Measurements from ENCODE around the gene SBK1. TPM values are rescaled to one million over a fixed set of nuclear protein-coding genes. Genes with fewer than 3 reads are reported as not detected.

SBK1 gene
- total RNA-seq, 6 experiments from 2014 or later: 0.04 to 0.12 (median 0.07) TPM

DNA sequence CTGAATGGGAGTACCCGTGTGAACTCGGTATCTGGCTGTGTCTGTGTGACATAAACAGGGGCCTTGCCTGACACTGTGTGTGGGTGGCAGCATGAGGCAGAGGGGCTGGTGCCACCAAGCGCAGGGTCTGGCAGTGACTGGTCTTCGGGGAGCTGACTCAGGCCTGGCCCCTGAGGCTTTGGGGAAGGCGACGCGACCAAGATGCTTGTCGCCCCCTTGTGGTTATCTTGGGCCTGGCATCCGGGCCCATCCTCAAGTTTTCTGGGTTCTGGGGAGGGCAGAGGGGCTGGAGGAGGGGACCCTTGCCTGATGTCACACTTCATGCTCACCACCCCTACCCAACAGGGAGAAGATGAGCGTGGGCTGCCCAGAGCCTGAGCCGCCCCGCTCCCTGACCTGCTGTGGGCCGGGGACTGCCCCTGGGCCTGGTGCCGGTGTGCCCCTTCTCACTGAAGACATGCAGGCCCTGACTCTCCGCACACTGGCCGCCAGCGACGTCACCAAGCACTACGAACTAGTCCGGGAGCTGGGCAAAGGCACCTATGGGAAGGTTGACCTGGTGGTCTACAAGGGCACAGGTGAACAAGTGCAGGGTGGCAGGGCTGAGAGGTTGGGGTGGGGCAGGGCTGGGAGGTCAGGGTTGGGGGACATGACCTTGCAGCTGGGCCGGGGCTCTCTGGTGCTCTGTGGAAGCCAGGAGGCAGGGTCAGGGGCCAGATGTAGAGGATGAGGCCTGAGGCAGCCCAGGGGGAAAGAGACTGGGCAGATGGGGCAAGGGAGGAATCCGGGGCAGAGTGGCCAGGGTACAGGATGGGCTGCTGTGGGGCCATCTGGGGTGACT, 24.9 kb downstream of the SBK1 start:
- TF ChIP-seq CTCF (IDR thresholded peaks at IDR 0.05) (peak; percentile 82 to 95 (median 91)), POLR2A (IDR thresholded peaks at IDR 0.05) (no peak)
- no peak overlapping the region for H3K4me3 ChIP-seq
- no peaks in the 10 kb centered on the region for H3K36me3 ChIP-seq
- DNase-seq (peak in 2 of 3 donors; percentile 63 to 64), ATAC-seq (peak; percentile 66 to 87 (median 85))
- no peaks in the 10 kb centered on the region for H3K4me1 ChIP-seq
- H3K27ac ChIP-seq: no peak overlapping the region
- 54% methylated on average over 9 of the region's 22 CpGs for WGBS (ENCODE audit: insufficient coverage, low coverage, low lambda C conversion rate, missing lambda C conversion rate)
- intact Hi-C loops (cut with DNase I): loop anchor here (2.0 to 5.0 kb wide), 2 partner anchors 38 to 40 kb away; no protein-coding TSS in a partner anchor
- no peaks in the 10 kb centered on the region for H3K9me3 ChIP-seq
- no peaks in the 10 kb centered on the region for H3K27me3 ChIP-seq

DNA sequence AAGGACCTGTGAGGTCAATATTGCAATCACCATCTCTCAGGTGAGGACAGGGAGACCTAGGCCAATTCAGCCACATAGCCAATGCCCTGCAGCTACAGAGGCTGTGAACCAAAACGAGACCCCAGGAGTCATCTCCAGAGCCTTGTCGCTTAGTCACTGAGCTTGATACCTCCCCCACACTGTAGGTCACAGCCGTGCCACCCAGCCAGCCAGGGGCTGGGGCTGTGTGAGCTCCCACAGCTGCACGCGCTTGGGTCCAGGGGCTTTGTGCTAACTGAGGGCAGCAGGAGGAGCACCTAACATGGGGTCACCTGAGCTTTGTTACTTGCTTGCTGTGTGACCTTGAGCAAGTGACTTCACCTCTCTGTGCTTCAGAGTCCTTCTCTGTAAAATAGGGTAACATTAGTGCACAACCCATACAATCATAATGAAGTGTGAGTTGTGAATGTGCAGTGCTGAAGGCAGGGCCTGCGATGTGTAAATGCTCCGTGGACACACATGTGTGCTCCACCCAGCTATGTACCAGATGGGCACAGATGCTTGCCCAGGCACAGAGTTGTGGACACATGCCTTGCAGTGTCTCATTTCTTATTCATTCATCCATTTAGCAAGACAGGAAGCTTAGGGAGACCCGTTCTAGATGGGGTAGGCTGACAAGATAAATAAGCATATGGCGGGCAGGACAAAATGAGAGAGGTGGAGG, 25.9 kb downstream of the SBK1 start:
- DNase-seq (peak in 1 of 3 donors; percentile 30), ATAC-seq (no peak)
- TF ChIP-seq POLR2A (IDR thresholded peaks at IDR 0.05) (no peak), CTCF (IDR thresholded peaks at IDR 0.05) (no peak)
- Histone ChIP-seq H3K9me3 (no peaks in the 10 kb centered on the region), H3K27ac (no peak overlapping the region), H3K36me3 (no peaks in the 10 kb centered on the region), H3K4me3 (no peak overlapping the region), H3K4me1 (no peaks in the 10 kb centered on the region), H3K27me3 (no peaks in the 10 kb centered on the region)
- intact Hi-C loops (cut with DNase I): loop anchor here in 1 of 2 donors (5.0 kb wide), 1 partner anchor 41 kb away; no protein-coding TSS in a partner anchor
- WGBS (ENCODE audit: insufficient coverage, low coverage, low lambda C conversion rate, missing lambda C conversion rate): 82% methylated on average over 4 of the region's 9 CpGs

DNA sequence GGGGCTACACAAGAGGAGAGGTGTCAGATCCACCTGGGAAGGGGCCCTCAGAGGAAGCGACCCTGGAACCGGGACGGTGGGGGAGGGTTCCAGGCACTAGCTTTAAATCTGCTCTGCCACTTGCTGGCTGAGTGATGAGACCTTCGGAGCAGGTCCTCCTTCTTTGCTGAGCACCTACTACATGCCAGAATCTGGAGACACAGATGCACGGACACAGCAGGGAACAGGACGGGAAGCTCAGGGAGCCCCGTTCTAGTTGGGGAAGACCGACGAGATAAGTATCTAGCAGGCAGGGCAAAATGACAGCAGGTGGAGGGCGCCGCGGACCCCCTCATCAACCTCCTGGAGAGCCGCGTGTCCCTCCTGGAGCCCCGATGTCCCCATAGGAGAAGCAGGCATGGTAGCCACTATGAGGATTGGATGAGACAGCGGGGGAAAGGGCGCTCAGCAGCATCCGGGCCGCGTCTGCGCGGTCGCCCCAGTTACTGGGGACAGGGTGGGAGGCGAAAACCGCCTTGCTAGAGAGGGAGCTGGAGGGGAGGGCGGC, 27.2 kb downstream of the SBK1 start:
- no peak overlapping the region for H3K4me3 ChIP-seq
- intact Hi-C loops (cut with DNase I): loop anchor here in 1 of 2 donors (5.0 kb wide), 1 partner anchor 42 kb away; no protein-coding TSS in a partner anchor
- TF ChIP-seq CTCF (IDR thresholded peaks at IDR 0.05): no peak
- no peak for TF ChIP-seq POLR2A (IDR thresholded peaks at IDR 0.05)
- H3K27me3 ChIP-seq: no peaks in the 10 kb centered on the region
- H3K9me3 ChIP-seq: no peaks in the 10 kb centered on the region
- WGBS (ENCODE audit: insufficient coverage, low coverage, low lambda C conversion rate, missing lambda C conversion rate): 70% methylated on average over 4 of the region's 26 CpGs
- no peaks in the 10 kb centered on the region for H3K36me3 ChIP-seq
- no peak for DNase-seq
- no peak for ATAC-seq
- no peaks in the 10 kb centered on the region for H3K4me1 ChIP-seq
- H3K27ac ChIP-seq: no peak overlapping the region

- no peak overlapping the region for H3K27ac ChIP-seq
- no peak for ATAC-seq
- no peaks in the 10 kb centered on the region for H3K9me3 ChIP-seq
- no peak overlapping the region for H3K4me3 ChIP-seq
- no peaks in the 10 kb centered on the region for H3K36me3 ChIP-seq
- no peaks in the 10 kb centered on the region for H3K4me1 ChIP-seq
- TF ChIP-seq POLR2A (IDR thresholded peaks at IDR 0.05) (no peak), CTCF (IDR thresholded peaks at IDR 0.05) (no peak)
- 98% methylated on average over 22 of the region's 73 CpGs for WGBS (ENCODE audit: insufficient coverage, low coverage, low lambda C conversion rate, missing lambda C conversion rate)
- DNase-seq: peak in 1 of 3 donors; percentile 45
- intact Hi-C loops (cut with DNase I): no loop called here
- H3K27me3 ChIP-seq: no peaks in the 10 kb centered on the region
Observed at GRCh38 chr16:28320023-28320561, 27.8 kb downstream of the SBK1 start.
